Kidney (tissue), 14 donors: ENCODE results near the gene PFKP. TPM values are rescaled to one million over a fixed set of nuclear protein-coding genes. Genes with fewer than 3 reads are reported as not detected.

Source experiments
- DNase-seq, 5 donors: peaks; one replicate each; pipeline ENCODE4 v3.0.0-alpha.2; 2013 to 2020
- FAIRE-seq: peaks from 2 replicates; lab custom pipeline; 2012; peaks lifted over from hg19 to GRCh38; lab: Jason Lieb, UNC
- H3K27ac ChIP-seq, 2 donors: one replicate each; pipeline ENCODE4 v1.7.0; 2013; ENCODE audit warnings: low read depth in 2 of 2, low read length in 2 of 2, inconsistent platforms in 1 of 2
- H3K27me3 ChIP-seq: one replicate; pipeline ENCODE4 v1.7.1; 2013; ENCODE audit warnings: low read length, inconsistent platforms; ENCODE audit not compliant: control insufficient read depth, insufficient read depth
- H3K36me3 ChIP-seq, 3 donors: one replicate each; pipeline versions ENCODE4 v1.7.0 to v1.7.1; 2013; ENCODE audit warnings: low read length in 3 of 3, control low read depth in 1 of 3, inconsistent platforms in 1 of 3; ENCODE audit not compliant: insufficient read depth in 3 of 3, control insufficient read depth in 2 of 3
- H3K4me1 ChIP-seq, 3 donors: one replicate each; pipeline versions ENCODE4 v1.7.0 to v1.7.1; 2013; ENCODE audit warnings: low read length in 3 of 3, inconsistent platforms in 1 of 3, low read depth in 1 of 3; ENCODE audit not compliant: control insufficient read depth in 2 of 3, insufficient read depth in 2 of 3
- H3K4me3 ChIP-seq, 3 donors: one replicate each; pipeline versions ENCODE4 v1.7.0 to v1.8.1; 2013; ENCODE audit warnings: low read length in 3 of 3, control low read depth in 1 of 3, inconsistent platforms in 1 of 3
- H3K9ac ChIP-seq, 3 donors: one replicate each; pipeline versions ENCODE4 v1.7.0 to v1.7.1; 2013; ENCODE audit warnings: low read length in 3 of 3, control low read depth in 1 of 3, inconsistent platforms in 1 of 3
- H3K9me3 ChIP-seq, 3 donors: one replicate each; pipeline versions ENCODE4 v1.7.0 to v1.7.1; 2013; ENCODE audit warnings: low read length in 3 of 3, control low read depth in 1 of 3, inconsistent platforms in 1 of 3; ENCODE audit not compliant: control insufficient read depth in 2 of 3, insufficient read depth in 1 of 3
- CTCF ChIP-seq: IDR thresholded peaks from 3 replicates; pipeline ENCODE4 v1.5.1; 2012; ENCODE audit warnings: mild to moderate bottlenecking, moderate library complexity, borderline replicate concordance; ENCODE audit not compliant: insufficient read depth; ENCODE audit errors: extremely low read depth
- intact Hi-C: fragments of 100-400 bp; cut with DNase I; formaldehyde crosslinking; loops from one replicate; pipeline ENCODE4 v1.11.1; 2022
- polyA plus RNA-seq: library from polyadenylated mRNA; stranded (reverse); fragments of 350-450 nt; fragmentation: Illumina TruSeq; extraction: RNeasy Lipid Tissue Mini Kit (QIAGEN cat#74804); gene quantifications from one replicate; pipeline ENCODE4 v1.2.3, GENCODE V29; 2014; ENCODE audit warnings: low read depth, low replicate concordance; ENCODE audit not compliant: insufficient read depth
- total RNA-seq: library from RNA; stranded (reverse); fragmentation: NEBNext Ultra II Directional; extraction: Animal tissue kit (Norgen Biotek cat#: 25700); gene quantifications from one replicate; pipeline ENCODE4 v1.2.1, GENCODE V29; 2021
- donor health status: control.
- donor health status: control.
- donor health status: control.
- donor health status: control.
- donor health status: control.
- donor health status: DM: yes; HTN: yes; CAD: no.
- donor health status: Normal renal cell carcinoma (clear cell type).

Gene PFKP
- total and polyA plus RNA-seq, 2 donors from 2014 or later: 51.2 to 139 TPM

- intact Hi-C loops: no loop called here
- H3K9me3 ChIP-seq: no peaks in the 10 kb centered on the region
- TF ChIP-seq CTCF: no peak
- H3K9ac ChIP-seq: no peak overlapping the region
- FAIRE-seq: no peak
- H3K27me3 ChIP-seq: no peaks in the 10 kb centered on the region
- no peaks in the 10 kb centered on the region for H3K4me1 ChIP-seq
- H3K4me3 ChIP-seq: no peak overlapping the region
- no peaks in the 10 kb centered on the region for H3K36me3 ChIP-seq
- no peak for DNase-seq
- H3K27ac ChIP-seq: no peak overlapping the region
Measured at GRCh38 chr10:3020881-3021280, 46.5 kb upstream of the PFKP start.

GRCh38 chr10:3022027-3022426 lies 45.3 kb upstream of the PFKP start:
- Histone ChIP-seq H3K4me3 (no peak overlapping the region), H3K4me1 (no peaks in the 10 kb centered on the region), H3K36me3 (no peaks in the 10 kb centered on the region), H3K27me3 (no peaks in the 10 kb centered on the region), H3K9ac (no peak overlapping the region), H3K27ac (no peak overlapping the region), H3K9me3 (no peaks in the 10 kb centered on the region)
- intact Hi-C loops: no loop called here
- TF ChIP-seq CTCF: no peak
- FAIRE-seq (no peak), DNase-seq (no peak)

- no peaks in the 10 kb centered on the region for H3K27me3 ChIP-seq
- H3K4me1 ChIP-seq: no peaks in the 10 kb centered on the region
- H3K27ac ChIP-seq: no peak overlapping the region
- no peaks in the 10 kb centered on the region for H3K36me3 ChIP-seq
- H3K4me3 ChIP-seq: no peak overlapping the region
- H3K9ac ChIP-seq: no peak overlapping the region
- DNase-seq: no peak
- intact Hi-C loops: no loop called here
- FAIRE-seq: no peak
- TF ChIP-seq CTCF: no peak
- H3K9me3 ChIP-seq: no peaks in the 10 kb centered on the region
Measured at GRCh38 chr10:3023892-3024291, 43.5 kb upstream of the PFKP start.

GRCh38 chr10:3025026-3025683 lies 42.2 kb upstream of the PFKP start:
- no peaks in the 10 kb centered on the region for H3K36me3 ChIP-seq
- no peaks in the 10 kb centered on the region for H3K9me3 ChIP-seq
- no peak overlapping the region for H3K27ac ChIP-seq
- H3K4me3 ChIP-seq: no peak overlapping the region
- no peak for DNase-seq
- TF ChIP-seq CTCF: no peak
- no peaks in the 10 kb centered on the region for H3K27me3 ChIP-seq
- H3K9ac ChIP-seq: no peak overlapping the region
- no peaks in the 10 kb centered on the region for H3K4me1 ChIP-seq
- FAIRE-seq: no peak
- intact Hi-C loops: no loop called here
